SK-N-SH treated with all-trans-retinoic acid at 6 μM for 48 hours (cell line): ENCODE data around the gene PAFAH1B2.

Source experiments
- ARNTL ChIP-seq: fragments of 450-650 bp; formaldehyde crosslinking; IDR thresholded peaks from 2 replicates; pipeline ENCODE4 v1.5.0; 2020; ENCODE audit warnings: low read depth, mild to moderate bottlenecking, moderate library complexity, borderline replicate concordance
- CSDC2 ChIP-seq: fragments of 250-450 bp; sonication (Bioruptor Pico); IDR thresholded peaks from 2 replicates; pipeline ENCODE4 v1.5.0; 2020; ENCODE audit warnings: mild to moderate bottlenecking, moderate library complexity
- CSRNP3 ChIP-seq: fragments of 250-450 bp; sonication (Bioruptor Pico); IDR thresholded peaks from 2 replicates; pipeline ENCODE4 v1.5.1; 2021; ENCODE audit warnings: mild to moderate bottlenecking, moderate library complexity
- ESRRG ChIP-seq: fragments of 250-450 bp; sonication (Bioruptor Pico); IDR thresholded peaks from 2 replicates; pipeline ENCODE4 v1.6.1; 2021; ENCODE audit warnings: mild to moderate bottlenecking
- GLIS3 ChIP-seq: fragments of 250-450 bp; sonication (Bioruptor Pico); IDR thresholded peaks from 2 replicates; pipeline ENCODE4 v1.5.0; 2020; ENCODE audit warnings: mild to moderate bottlenecking, moderate library complexity
- ISL1 ChIP-seq: fragments of 250-450 bp; sonication (Bioruptor Pico); IDR thresholded peaks from 2 replicates; pipeline ENCODE4 v2.1.2; 2022; ENCODE audit warnings: mild to moderate bottlenecking, moderate library complexity
- POU6F1 ChIP-seq: fragments of 250-450 bp; sonication (Bioruptor Pico); IDR thresholded peaks from 2 replicates; pipeline ENCODE4 v1.8.0; 2021; ENCODE audit warnings: low read depth, mild to moderate bottlenecking, moderate library complexity, borderline replicate concordance
- PPARA ChIP-seq: fragments of 250-450 bp; sonication (Bioruptor Pico); IDR thresholded peaks from 2 replicates; pipeline ENCODE4 v1.5.0; 2020; ENCODE audit warnings: mild to moderate bottlenecking, borderline replicate concordance
- RARB ChIP-seq: fragments of 250-450 bp; sonication (Bioruptor Pico); IDR thresholded peaks from 2 replicates; pipeline ENCODE4 v1.8.0; 2021; ENCODE audit warnings: mild to moderate bottlenecking, moderate library complexity
- TSHZ2 ChIP-seq: fragments of 250-450 bp; sonication (Bioruptor Pico); IDR thresholded peaks from 2 replicates; pipeline ENCODE4 v1.5.0; 2020; ENCODE audit warnings: mild to moderate bottlenecking, moderate library complexity
- ZC3H10 ChIP-seq: fragments of 250-450 bp; sonication (Bioruptor Pico); IDR thresholded peaks from 2 replicates; pipeline ENCODE4 v1.5.1; 2021; ENCODE audit warnings: mild to moderate bottlenecking, moderate library complexity
- ZFP3 ChIP-seq: fragments of 250-450 bp; sonication (Bioruptor Pico); IDR thresholded peaks from 2 replicates; pipeline ENCODE4 v1.5.0; 2020; ENCODE audit warnings: mild to moderate bottlenecking, moderate library complexity

- TF ChIP-seq PPARA (CRISPR knock-in tag) (no peak), RARB (no peak), CSDC2 (CRISPR knock-in tag) (no peak), ARNTL (CRISPR knock-in tag) (no peak), ISL1 (CRISPR knock-in tag) (no peak), POU6F1 (CRISPR knock-in tag) (no peak), ZC3H10 (no peak), ZFP3 (CRISPR knock-in tag) (no peak), GLIS3 (CRISPR knock-in tag) (no peak), CSRNP3 (no peak), TSHZ2 (CRISPR knock-in tag) (no peak), ESRRG (CRISPR knock-in tag) (no peak)
Observed at GRCh38 chr11:117223741-117224689, 79.9 kb downstream of the PAFAH1B2 start.
